ENCODE measurements around the gene HLA-DRA. TPM values are rescaled to one million over a fixed set of nuclear protein-coding genes. Genes with fewer than 3 reads are reported as not detected.

Gene HLA-DRA
- total RNA-seq, 4 donors from 2014 or later: 43.7 to 98.5 (median 57.3) TPM

GRCh38 chr6:32442243-32442667 lies 2.6 kb downstream of the HLA-DRA start:
- intact Hi-C loops (cut with DNase I; ENCODE audit: low total_unique reads): no loop called here
- in situ Hi-C loops (cut with MboI; ENCODE audit: low sequenced_read_pairs in 4 of 4): no loop called here
- Histone ChIP-seq H3K27ac (no peak overlapping the region), H3K27me3 (no peaks in the 10 kb centered on the region), H3K4me1 (no peaks in the 10 kb centered on the region), H3K9me3 (no peaks in the 10 kb centered on the region), H3K4me3 (no peak overlapping the region), H3K36me3 (no peaks in the 10 kb centered on the region)
- TF ChIP-seq CTCF (IDR thresholded peaks at IDR 0.05 in 4 of 5, conservative IDR thresholded peaks at IDR 0.05 in 1 of 5) (no peak), POLR2A (IDR thresholded peaks at IDR 0.05) (no peak)
- ATAC-seq: no peak
- no peak for DNase-seq

GRCh38 chr6:32442977-32443552 lies 3.4 kb downstream of the HLA-DRA start:
- no peaks in the 10 kb centered on the region for H3K4me1 ChIP-seq
- no peak for TF ChIP-seq CTCF (IDR thresholded peaks at IDR 0.05 in 4 of 5, conservative IDR thresholded peaks at IDR 0.05 in 1 of 5)
- no peaks in the 10 kb centered on the region for H3K27me3 ChIP-seq
- H3K9me3 ChIP-seq: no peaks in the 10 kb centered on the region
- no peak for ATAC-seq
- H3K27ac ChIP-seq: no peak overlapping the region
- DNase-seq: no peak
- in situ Hi-C loops (cut with MboI; ENCODE audit: low sequenced_read_pairs in 4 of 4) (no loop called here), intact Hi-C loops (cut with DNase I; ENCODE audit: low total_unique reads) (no loop called here)
- no peaks in the 10 kb centered on the region for H3K36me3 ChIP-seq
- no peak overlapping the region for H3K4me3 ChIP-seq

GRCh38 chr6:32444433-32444832 lies 4.7 kb downstream of the HLA-DRA start:
- no peak overlapping the region for H3K27ac ChIP-seq
- H3K36me3 ChIP-seq: no peaks in the 10 kb centered on the region
- DNase-seq: no peak
- no peaks in the 10 kb centered on the region for H3K27me3 ChIP-seq
- no peaks in the 10 kb centered on the region for H3K4me1 ChIP-seq
- ATAC-seq: no peak
- no peak overlapping the region for H3K4me3 ChIP-seq
- in situ Hi-C loops (cut with MboI; ENCODE audit: low sequenced_read_pairs in 4 of 4) (no loop called here), intact Hi-C loops (cut with DNase I; ENCODE audit: low total_unique reads) (no loop called here)
- TF ChIP-seq CTCF (IDR thresholded peaks at IDR 0.05 in 4 of 5, conservative IDR thresholded peaks at IDR 0.05 in 1 of 5) (no peak), POLR2A (IDR thresholded peaks at IDR 0.05) (no peak)
- no peaks in the 10 kb centered on the region for H3K9me3 ChIP-seq

- ATAC-seq (no peak), DNase-seq (no peak)
- TF ChIP-seq POLR2A (IDR thresholded peaks at IDR 0.05) (no peak), CTCF (IDR thresholded peaks at IDR 0.05 in 4 of 5, conservative IDR thresholded peaks at IDR 0.05 in 1 of 5) (no peak)
- H3K9me3 ChIP-seq: no peaks in the 10 kb centered on the region
- H3K36me3 ChIP-seq: no peaks in the 10 kb centered on the region
- H3K4me3 ChIP-seq: no peak overlapping the region
- no peak overlapping the region for H3K27ac ChIP-seq
- H3K27me3 ChIP-seq: no peaks in the 10 kb centered on the region
- H3K4me1 ChIP-seq: no peaks in the 10 kb centered on the region
- intact Hi-C loops (cut with DNase I; ENCODE audit: low total_unique reads) (no loop called here), in situ Hi-C loops (cut with MboI; ENCODE audit: low sequenced_read_pairs in 4 of 4) (no loop called here)
These were observed 5.7 kb downstream of the HLA-DRA start for GRCh38 chr6:32445321-32445854.

- intact Hi-C loops (cut with DNase I; ENCODE audit: low total_unique reads) (no loop called here), in situ Hi-C loops (cut with MboI; ENCODE audit: low sequenced_read_pairs in 4 of 4) (no loop called here)
- H3K4me1 ChIP-seq: no peaks in the 10 kb centered on the region
- no peak overlapping the region for H3K4me3 ChIP-seq
- DNase-seq: no peak
- H3K9me3 ChIP-seq: no peaks in the 10 kb centered on the region
- no peak overlapping the region for H3K27ac ChIP-seq
- no peak for ATAC-seq
- H3K36me3 ChIP-seq: no peaks in the 10 kb centered on the region
- TF ChIP-seq POLR2A (IDR thresholded peaks at IDR 0.05): no peak
- no peak for TF ChIP-seq CTCF (IDR thresholded peaks at IDR 0.05 in 4 of 5, conservative IDR thresholded peaks at IDR 0.05 in 1 of 5)
- H3K27me3 ChIP-seq: no peaks in the 10 kb centered on the region
These were observed 8.2 kb downstream of the HLA-DRA start for GRCh38 chr6:32447932-32448331.

Measured in gastrocnemius medialis (tissue), 4 donors.